ENCODE data around the gene STK25. TPM values are rescaled to one million over a fixed set of nuclear protein-coding genes. Genes with fewer than 3 reads are reported as not detected.
"Not testable (repeated sequence)": the region's sequence is repeated elsewhere in the genome, so short reads cannot be mapped to it uniquely, and the experiment has no call there.

The STK25 gene
- total RNA-seq, 1 donor from 2014 or later: 296 TPM

DNA sequence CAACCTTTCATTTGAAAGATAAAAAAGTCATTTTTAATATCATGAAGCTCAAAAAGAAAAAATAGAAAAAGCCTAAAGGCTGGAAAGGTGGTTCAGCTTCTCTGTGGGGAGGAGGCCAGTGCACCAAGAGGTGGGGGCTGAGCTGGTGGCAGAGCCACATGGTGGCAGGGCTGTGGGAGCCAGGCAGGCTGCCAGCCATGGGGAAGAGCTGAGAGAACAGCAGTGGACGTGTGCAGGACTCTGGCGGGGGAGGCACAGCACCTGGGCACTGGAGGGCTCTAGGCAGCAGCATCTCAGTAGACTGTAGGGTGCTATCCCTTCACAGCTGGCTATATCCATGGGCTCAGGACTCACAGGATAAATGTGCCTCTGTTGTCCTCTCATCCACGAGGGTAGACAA is 47.8 kb downstream of the STK25 start:
- no peak for DNase-seq (ENCODE audit: low spot score)
- H3K27me3 Mint-ChIP-seq (ENCODE audit: unreplicated experiment): no peaks in the 10 kb centered on the region
- H3K9me3 Mint-ChIP-seq (ENCODE audit: unreplicated experiment): no peaks in the 10 kb centered on the region
- H3K36me3 Mint-ChIP-seq (ENCODE audit: low read depth, unreplicated experiment): peaks cover 5% of the 10 kb centered on the region
- no peak overlapping the region for H3K27ac Mint-ChIP-seq (ENCODE audit: unreplicated experiment)
- TF ChIP-seq, protein P1, sequence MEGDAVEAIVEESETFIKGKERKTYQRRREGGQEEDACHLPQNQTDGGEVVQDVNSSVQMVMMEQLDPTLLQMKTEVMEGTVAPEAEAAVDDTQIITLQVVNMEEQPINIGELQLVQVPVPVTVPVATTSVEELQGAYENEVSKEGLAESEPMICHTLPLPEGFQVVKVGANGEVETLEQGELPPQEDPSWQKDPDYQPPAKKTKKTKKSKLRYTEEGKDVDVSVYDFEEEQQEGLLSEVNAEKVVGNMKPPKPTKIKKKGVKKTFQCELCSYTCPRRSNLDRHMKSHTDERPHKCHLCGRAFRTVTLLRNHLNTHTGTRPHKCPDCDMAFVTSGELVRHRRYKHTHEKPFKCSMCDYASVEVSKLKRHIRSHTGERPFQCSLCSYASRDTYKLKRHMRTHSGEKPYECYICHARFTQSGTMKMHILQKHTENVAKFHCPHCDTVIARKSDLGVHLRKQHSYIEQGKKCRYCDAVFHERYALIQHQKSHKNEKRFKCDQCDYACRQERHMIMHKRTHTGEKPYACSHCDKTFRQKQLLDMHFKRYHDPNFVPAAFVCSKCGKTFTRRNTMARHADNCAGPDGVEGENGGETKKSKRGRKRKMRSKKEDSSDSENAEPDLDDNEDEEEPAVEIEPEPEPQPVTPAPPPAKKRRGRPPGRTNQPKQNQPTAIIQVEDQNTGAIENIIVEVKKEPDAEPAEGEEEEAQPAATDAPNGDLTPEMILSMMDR (IDR thresholded peaks at IDR 0.05; ENCODE audit: unreplicated experiment): no peak
- H3K4me3 Mint-ChIP-seq (ENCODE audit: unreplicated experiment): no peak overlapping the region
- H3K4me1 Mint-ChIP-seq (ENCODE audit: unreplicated experiment): peaks cover 9% of the 10 kb centered on the region

DNA sequence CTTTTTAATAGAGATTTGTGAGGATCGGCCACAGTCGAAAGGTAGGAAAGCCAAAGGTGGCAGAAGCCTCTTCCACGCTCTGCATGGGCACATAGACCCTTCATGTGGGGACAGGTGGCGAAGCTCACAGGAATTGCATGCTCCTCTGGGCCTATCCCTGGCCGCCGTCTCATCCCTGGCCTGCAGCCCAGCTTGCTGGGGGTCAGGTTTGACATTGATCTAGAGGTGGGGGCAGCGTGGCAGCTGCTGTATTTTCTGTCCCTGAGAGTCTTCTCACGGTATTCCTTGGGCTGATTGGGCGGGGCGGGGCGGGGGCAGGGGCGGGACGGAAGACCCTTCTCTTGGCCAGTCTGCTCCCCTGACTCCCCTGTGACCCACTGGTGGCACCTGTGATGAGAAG is 48.9 kb downstream of the STK25 start:
- TF ChIP-seq, protein P1 (IDR thresholded peaks at IDR 0.05; ENCODE audit: unreplicated experiment): no peak
- Mint-ChIP-seq H3K27me3 (ENCODE audit: unreplicated experiment) (no peaks in the 10 kb centered on the region), H3K27ac (ENCODE audit: unreplicated experiment) (no peak overlapping the region), H3K36me3 (ENCODE audit: low read depth, unreplicated experiment) (no peaks in the 10 kb centered on the region), H3K4me3 (ENCODE audit: unreplicated experiment) (no peak overlapping the region), H3K9me3 (ENCODE audit: unreplicated experiment) (no peaks in the 10 kb centered on the region), H3K4me1 (ENCODE audit: unreplicated experiment) (peaks cover 9% of the 10 kb centered on the region)
- no peak for DNase-seq (ENCODE audit: low spot score)

DNA sequence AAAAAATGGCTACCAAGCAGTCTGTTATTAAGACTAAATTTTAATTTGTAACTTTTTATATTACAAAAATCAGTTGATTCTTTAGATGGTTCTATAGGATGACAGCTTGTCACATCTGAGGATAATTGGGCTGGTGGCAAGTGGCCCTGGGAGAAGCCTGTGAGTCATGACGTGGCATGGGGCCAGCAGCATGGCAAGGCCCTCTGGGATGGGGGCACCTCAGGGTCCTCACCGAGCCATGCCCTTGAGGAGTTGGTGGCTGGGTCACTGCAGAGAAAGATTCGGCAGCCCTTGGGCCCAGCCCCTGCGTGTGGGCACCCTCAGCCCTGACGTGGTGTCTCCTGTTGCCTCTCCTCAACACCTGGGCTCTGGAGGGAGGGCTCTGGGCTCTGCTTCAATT is 49.7 kb downstream of the STK25 start:
- TF ChIP-seq, protein P1 (IDR thresholded peaks at IDR 0.05; ENCODE audit: unreplicated experiment): no peak
- Mint-ChIP-seq H3K27ac (ENCODE audit: unreplicated experiment) (no peak overlapping the region), H3K9me3 (ENCODE audit: unreplicated experiment) (no peaks in the 10 kb centered on the region), H3K27me3 (ENCODE audit: unreplicated experiment) (no peaks in the 10 kb centered on the region), H3K4me1 (ENCODE audit: unreplicated experiment) (peaks cover 9% of the 10 kb centered on the region), H3K4me3 (ENCODE audit: unreplicated experiment) (no peak overlapping the region), H3K36me3 (ENCODE audit: low read depth, unreplicated experiment) (no peaks in the 10 kb centered on the region)
- no peak for DNase-seq (ENCODE audit: low spot score)

DNA sequence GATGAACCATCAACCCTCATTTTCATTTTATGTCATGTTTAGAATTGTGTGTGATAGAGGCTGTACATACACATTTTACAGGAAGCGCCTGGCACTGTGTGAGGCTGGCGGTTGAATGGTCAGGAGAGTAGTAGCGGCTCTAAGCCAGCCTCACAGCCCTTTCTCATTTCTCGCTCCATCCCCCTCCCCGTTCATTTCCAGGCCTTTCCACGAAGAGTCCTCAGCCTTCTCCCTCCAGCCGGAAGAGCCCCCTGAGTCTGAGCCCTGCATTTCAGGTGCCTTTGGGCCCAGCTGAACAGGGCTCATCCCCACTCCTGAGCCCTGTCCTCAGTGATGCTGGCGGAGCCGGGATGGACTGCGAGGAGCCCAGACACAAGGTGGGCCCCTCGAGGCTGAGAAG is 51.8 kb downstream of the STK25 start:
- no peak overlapping the region for H3K4me3 Mint-ChIP-seq (ENCODE audit: unreplicated experiment)
- no peaks in the 10 kb centered on the region for H3K27me3 Mint-ChIP-seq (ENCODE audit: unreplicated experiment)
- no peak overlapping the region for H3K27ac Mint-ChIP-seq (ENCODE audit: unreplicated experiment)
- TF ChIP-seq, protein P1 (IDR thresholded peaks at IDR 0.05; ENCODE audit: unreplicated experiment): no peak
- no peak for DNase-seq (ENCODE audit: low spot score)
- H3K9me3 Mint-ChIP-seq (ENCODE audit: unreplicated experiment): no peaks in the 10 kb centered on the region
- H3K36me3 Mint-ChIP-seq (ENCODE audit: low read depth, unreplicated experiment): no peaks in the 10 kb centered on the region
- H3K4me1 Mint-ChIP-seq (ENCODE audit: unreplicated experiment): peaks cover 9% of the 10 kb centered on the region

DNA sequence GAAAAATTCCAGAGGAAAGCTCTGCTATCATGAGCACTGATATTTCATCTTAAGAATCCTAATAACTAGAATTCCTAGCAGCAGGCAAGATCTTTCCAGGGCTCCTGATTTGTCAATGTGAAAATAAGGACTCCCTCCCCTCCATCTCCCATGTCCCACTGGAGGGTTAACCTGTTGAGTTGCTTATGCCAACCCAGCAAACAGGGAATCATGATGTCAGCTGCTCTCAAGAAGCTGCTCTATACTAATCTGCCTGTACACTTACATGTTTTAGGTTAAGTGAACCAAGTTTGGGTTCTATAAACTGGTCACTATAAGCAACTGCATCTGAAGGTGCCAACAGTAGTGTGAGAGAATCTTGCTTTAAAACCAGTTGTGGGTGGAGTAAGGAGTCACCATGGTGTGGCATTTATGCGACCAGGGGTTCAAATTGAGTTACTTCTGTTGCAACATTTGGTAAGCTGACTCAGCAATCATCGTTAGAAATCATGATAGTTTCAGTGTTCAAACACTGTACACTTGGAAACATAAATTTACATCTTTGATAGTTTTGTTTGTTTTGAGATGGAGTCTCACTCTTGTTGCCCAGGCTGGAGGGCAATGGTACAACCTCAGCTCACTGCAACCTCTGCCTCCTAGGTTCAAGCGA is 53.4 kb downstream of the STK25 start:
- no peaks in the 10 kb centered on the region for H3K9me3 Mint-ChIP-seq (ENCODE audit: unreplicated experiment)

DNA sequence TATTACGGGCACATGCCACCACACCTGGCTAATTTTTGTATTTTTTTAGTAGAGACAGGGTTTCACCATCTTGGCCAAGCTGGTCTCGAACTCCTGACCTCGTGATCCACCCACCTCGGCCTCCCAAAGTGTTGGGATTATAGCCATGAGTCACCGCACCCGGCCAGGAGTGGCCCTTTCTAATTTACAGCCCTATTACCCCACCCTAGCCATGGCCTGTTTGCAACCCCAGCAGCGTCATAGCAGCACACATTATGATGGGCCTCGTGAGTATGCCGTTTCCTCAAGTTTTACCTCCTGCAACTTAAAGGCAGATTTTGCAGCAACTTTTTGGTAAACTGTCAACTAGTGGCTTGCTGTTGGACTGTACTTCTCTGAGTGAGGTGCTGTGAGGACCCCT is 54.5 kb downstream of the STK25 start:
- H3K4me3 Mint-ChIP-seq (ENCODE audit: unreplicated experiment); H3K4me1 Mint-ChIP-seq (ENCODE audit: unreplicated experiment); H3K9me3 Mint-ChIP-seq (ENCODE audit: unreplicated experiment); H3K27ac Mint-ChIP-seq (ENCODE audit: unreplicated experiment); H3K27me3 Mint-ChIP-seq (ENCODE audit: unreplicated experiment); H3K36me3 Mint-ChIP-seq (ENCODE audit: low read depth, unreplicated experiment); DNase-seq (ENCODE audit: low spot score): not testable (repeated sequence)

More for the DNA sequence above, 53.4 kb downstream of the STK25 start:
- peaks cover 9% of the 10 kb centered on the region for H3K4me1 Mint-ChIP-seq (ENCODE audit: unreplicated experiment)
- DNase-seq (ENCODE audit: low spot score): no peak
- no peak overlapping the region for H3K27ac Mint-ChIP-seq (ENCODE audit: unreplicated experiment)
- H3K36me3 Mint-ChIP-seq (ENCODE audit: low read depth, unreplicated experiment): no peaks in the 10 kb centered on the region
- no peaks in the 10 kb centered on the region for H3K27me3 Mint-ChIP-seq (ENCODE audit: unreplicated experiment)
- TF ChIP-seq, protein P1 (IDR thresholded peaks at IDR 0.05; ENCODE audit: unreplicated experiment): no peak
- no peak overlapping the region for H3K4me3 Mint-ChIP-seq (ENCODE audit: unreplicated experiment)

Data from endothelial cell (in vitro differentiated cells).